Upper lobe of left lung (tissue), 6 donors: ENCODE results near the gene FLYWCH1. TPM values are rescaled to one million over a fixed set of nuclear protein-coding genes. Genes with fewer than 3 reads are reported as not detected.

Experiments
- ATAC-seq, 2 donors: fragments of 200-7000 bp; cut with Tn5 transposase; one replicate each; pipeline ENCODE4 v1.9.1; 2022; ENCODE audit warnings: mild to moderate bottlenecking in 2 of 2, moderate library complexity in 2 of 2; ENCODE audit not compliant: low FRiP score in 2 of 2
- DNase-seq, 2 donors: peaks; one replicate each; pipeline ENCODE4 v3.0.0-alpha.2; 2019 to 2020
- H3K27ac ChIP-seq, 4 donors: fragments of 200-600 bp; sonication (generic); one replicate each; pipeline ENCODE4 v1.5.1; 2016 to 2019
- H3K27me3 ChIP-seq, 4 donors: fragments of 200-600 bp; sonication (generic); one replicate each; pipeline ENCODE4 v1.5.1; 2017 to 2019
- H3K36me3 ChIP-seq, 4 donors: fragments of 200-600 bp; sonication (generic); one replicate each; pipeline ENCODE4 v1.5.1; 2016 to 2019
- H3K4me1 ChIP-seq, 4 donors: fragments of 200-600 bp; sonication (generic); one replicate each; pipeline ENCODE4 v1.5.1; 2018 to 2019
- H3K4me3 ChIP-seq, 4 donors: fragments of 200-600 bp; sonication (generic); one replicate each; pipeline ENCODE4 v1.5.1; 2017 to 2019; ENCODE audit warnings: mild to moderate bottlenecking in 2 of 4, moderate library complexity in 1 of 4
- H3K9me3 ChIP-seq, 4 donors: fragments of 200-600 bp; sonication (generic); one replicate each; pipeline ENCODE4 v1.5.1; 2018 to 2019
- EP300 ChIP-seq, 4 donors: sonication (generic); formaldehyde crosslinking; IDR thresholded peaks; one replicate each; pipeline ENCODE4 v1.5.1; 2017; ENCODE audit warnings: antibody characterized with exemption in 4 of 4, control low read depth in 2 of 4
- POLR2A ChIP-seq, 4 donors: fragments of 450-650 bp; IDR thresholded peaks; one replicate each; pipeline ENCODE4 v1.5.1; 2016 to 2017; ENCODE audit warnings: antibody characterized with exemption in 4 of 4, mild to moderate bottlenecking in 2 of 4
- POLR2AphosphoS5 ChIP-seq, 2 donors: sonication (generic); formaldehyde crosslinking; IDR thresholded peaks; one replicate each; pipeline ENCODE4 v1.5.1; 2017; ENCODE audit warnings: antibody characterized with exemption in 2 of 2
- WGBS, 2 donors: methylation state at CpG; one replicate each; pipeline ENCODE4 v1.1.5; 2017 to 2018; 5-methylcytosine and 5-hydroxymethylcytosine counted together
- total RNA-seq, 6 donors: library from RNA; depleted of rRNA in 4 of 6; stranded (reverse); fragments of >200 nt in 4 of 6; gene quantifications; one replicate each; pipeline versions ENCODE4 v1.1.0 to v1.2.1, GENCODE V29; 2016 to 2021
- TF ChIP-seq, protein P1 (sequence below), 6 experiments: fragments of 450-650 bp in 4 of 6; fragments of 200-600 bp in 2 of 6; sonication (generic) in 2 of 6; IDR thresholded peaks; one replicate each; pipeline ENCODE4 v1.5.1; 2016 to 2019; ENCODE audit warnings: antibody characterized with exemption in 6 of 6
- donor health status: DM: no; HTN: no; CAD: no; lungs with moderate emphysema.
- donor health status: DM: no; HTN: yes; CAD: no; lungs with severe emphysema.

Gene FLYWCH1
- total RNA-seq: 100 to 1,000 TPM in 1 of 6 donors, 10 to 100 TPM in 5; 19.3 to 162 (median 43.4) TPM

- Histone ChIP-seq H3K27ac (peak within 1 kb of the TSS; percentile 84 to 91 (median 86)), H3K36me3 (peaks cover 0 to 22% (median 6%) of the 10 kb centered on the region in 4 donors), H3K27me3 (no peaks in the 10 kb centered on the region), H3K4me3 (peak within 1 kb of the TSS; percentile 75 to 98 (median 94)), H3K9me3 (no peaks in the 10 kb centered on the region), H3K4me1 (peaks cover 9 to 29% (median 17%) of the 10 kb centered on the region in 4 donors)
- DNase-seq: peak; percentile 99
- TF ChIP-seq, protein P1, sequence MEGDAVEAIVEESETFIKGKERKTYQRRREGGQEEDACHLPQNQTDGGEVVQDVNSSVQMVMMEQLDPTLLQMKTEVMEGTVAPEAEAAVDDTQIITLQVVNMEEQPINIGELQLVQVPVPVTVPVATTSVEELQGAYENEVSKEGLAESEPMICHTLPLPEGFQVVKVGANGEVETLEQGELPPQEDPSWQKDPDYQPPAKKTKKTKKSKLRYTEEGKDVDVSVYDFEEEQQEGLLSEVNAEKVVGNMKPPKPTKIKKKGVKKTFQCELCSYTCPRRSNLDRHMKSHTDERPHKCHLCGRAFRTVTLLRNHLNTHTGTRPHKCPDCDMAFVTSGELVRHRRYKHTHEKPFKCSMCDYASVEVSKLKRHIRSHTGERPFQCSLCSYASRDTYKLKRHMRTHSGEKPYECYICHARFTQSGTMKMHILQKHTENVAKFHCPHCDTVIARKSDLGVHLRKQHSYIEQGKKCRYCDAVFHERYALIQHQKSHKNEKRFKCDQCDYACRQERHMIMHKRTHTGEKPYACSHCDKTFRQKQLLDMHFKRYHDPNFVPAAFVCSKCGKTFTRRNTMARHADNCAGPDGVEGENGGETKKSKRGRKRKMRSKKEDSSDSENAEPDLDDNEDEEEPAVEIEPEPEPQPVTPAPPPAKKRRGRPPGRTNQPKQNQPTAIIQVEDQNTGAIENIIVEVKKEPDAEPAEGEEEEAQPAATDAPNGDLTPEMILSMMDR (IDR thresholded peaks at IDR 0.05): peak in 3 of 6 experiments; percentile 21 to 53 (median 24)
- TF ChIP-seq POLR2A (IDR thresholded peaks at IDR 0.05) (peak in 3 of 4 donors; percentile 63 to 82 (median 65)), EP300 (IDR thresholded peaks at IDR 0.05) (no peak), POLR2AphosphoS5 (IDR thresholded peaks at IDR 0.05) (peak; percentile 51 to 87)
- peak; percentile 99 for ATAC-seq
- WGBS, 2 donors: 1% methylated on average over 56 of the region's 85 CpGs; no CpG with 5 or more reads in 1 of the 2 donors
Observed at GRCh38 chr16:2911638-2912329, at the start of gene FLYWCH1. Gene FLYWCH1 (plus strand): TSS chr16:2911931. CDS start chr16:2929686, 17,755 bp downstream.

- H3K9me3 ChIP-seq: peaks cover 0 to 7% (median 6%) of the 10 kb centered on the region in 4 donors
- WGBS, 2 donors: 69 to 78% methylated on average over 4 of the region's 4 CpGs
- no peaks in the 10 kb centered on the region for H3K36me3 ChIP-seq
- DNase-seq (no peak), ATAC-seq (no peak)
- H3K27me3 ChIP-seq: no peaks in the 10 kb centered on the region
- H3K4me3 ChIP-seq: no peak overlapping the region
- TF ChIP-seq POLR2AphosphoS5 (IDR thresholded peaks at IDR 0.05) (no peak), EP300 (IDR thresholded peaks at IDR 0.05) (no peak), POLR2A (IDR thresholded peaks at IDR 0.05) (no peak)
- TF ChIP-seq, protein P1 (IDR thresholded peaks at IDR 0.05): no peak
- H3K27ac ChIP-seq: no peak overlapping the region
- H3K4me1 ChIP-seq: peaks cover 5 to 13% (median 7%) of the 10 kb centered on the region in 4 donors
Observed at GRCh38 chr16:2865651-2866050, 46.1 kb upstream of the FLYWCH1 start.

- 78 to 82% methylated on average over 4 of the region's 4 CpGs for WGBS, 2 donors
- DNase-seq: no peak
- H3K27ac ChIP-seq: no peak overlapping the region
- no peaks in the 10 kb centered on the region for H3K9me3 ChIP-seq
- no peaks in the 10 kb centered on the region for H3K27me3 ChIP-seq
- no peak for TF ChIP-seq POLR2A (IDR thresholded peaks at IDR 0.05)
- no peaks in the 10 kb centered on the region for H3K36me3 ChIP-seq
- ATAC-seq: no peak
- peaks cover 5 to 13% (median 7%) of the 10 kb centered on the region in 4 donors for H3K4me1 ChIP-seq
- no peak overlapping the region for H3K4me3 ChIP-seq
Observed at GRCh38 chr16:2866431-2866830, 45.3 kb upstream of the FLYWCH1 start.

GRCh38 chr16:2867661-2867986 lies 44.1 kb upstream of the FLYWCH1 start:
- no peak for TF ChIP-seq POLR2AphosphoS5 (IDR thresholded peaks at IDR 0.05)
- TF ChIP-seq, protein P1 (IDR thresholded peaks at IDR 0.05): no peak
- no peak for TF ChIP-seq EP300 (IDR thresholded peaks at IDR 0.05)
- no peak for TF ChIP-seq POLR2A (IDR thresholded peaks at IDR 0.05)
- DNase-seq (peak in 1 of 2 donors; percentile 42), ATAC-seq (no peak)
- Histone ChIP-seq H3K4me1 (peaks cover 5 to 13% (median 7%) of the 10 kb centered on the region in 4 donors), H3K27me3 (no peaks in the 10 kb centered on the region), H3K4me3 (peak overlapping the region; percentile 42 to 74 (median 54)), H3K9me3 (no peaks in the 10 kb centered on the region), H3K36me3 (no peaks in the 10 kb centered on the region), H3K27ac (peak overlapping the region; percentile 88 to 97 (median 94))
- 59% methylated on average over 8 of the region's 8 CpGs for WGBS, 2 donors

GRCh38 chr16:2867987-2868789 lies 43.5 kb upstream of the FLYWCH1 start:
- peak; percentile 99 for ATAC-seq
- Histone ChIP-seq H3K9me3 (no peaks in the 10 kb centered on the region), H3K4me3 (peak overlapping the region; percentile 42 to 74 (median 54)), H3K27ac (peak overlapping the region; percentile 88 to 97 (median 94)), H3K27me3 (no peaks in the 10 kb centered on the region), H3K36me3 (no peaks in the 10 kb centered on the region), H3K4me1 (peaks cover 5 to 13% (median 7%) of the 10 kb centered on the region in 4 donors)
- DNase-seq: peak; percentile 97 to 99
- WGBS, 2 donors: 1% methylated on average over 28 to 39 of the region's 45 CpGs
- TF ChIP-seq, protein P1 (IDR thresholded peaks at IDR 0.05): peak; percentile 94 to 98 (median 98)
- TF ChIP-seq POLR2A (IDR thresholded peaks at IDR 0.05) (peak in 3 of 4 donors; percentile 42 to 73 (median 71)), EP300 (IDR thresholded peaks at IDR 0.05) (peak in 1 of 4 donors; percentile 8), POLR2AphosphoS5 (IDR thresholded peaks at IDR 0.05) (peak; percentile 62 to 65)
